Testis (tissue), 2 donors: ENCODE data around the gene BAD.

Source experiments
- POLR2A ChIP-seq: fragments of 450-650 bp; IDR thresholded peaks from one replicate; pipeline ENCODE4 v1.6.1; 2017; ENCODE audit warnings: antibody characterized with exemption, mild to moderate bottlenecking, moderate library complexity
- TF ChIP-seq, protein P1 (sequence below), 3 experiments: fragments of 450-650 bp in 2 of 3; fragments of 200-600 bp in 1 of 3; sonication (generic) in 1 of 3; IDR thresholded peaks; one replicate each; pipeline ENCODE4 v1.5.1; 2016 to 2019; ENCODE audit warnings: antibody characterized with exemption in 3 of 3, mild to moderate bottlenecking in 2 of 3, moderate library complexity in 1 of 3

DNA sequence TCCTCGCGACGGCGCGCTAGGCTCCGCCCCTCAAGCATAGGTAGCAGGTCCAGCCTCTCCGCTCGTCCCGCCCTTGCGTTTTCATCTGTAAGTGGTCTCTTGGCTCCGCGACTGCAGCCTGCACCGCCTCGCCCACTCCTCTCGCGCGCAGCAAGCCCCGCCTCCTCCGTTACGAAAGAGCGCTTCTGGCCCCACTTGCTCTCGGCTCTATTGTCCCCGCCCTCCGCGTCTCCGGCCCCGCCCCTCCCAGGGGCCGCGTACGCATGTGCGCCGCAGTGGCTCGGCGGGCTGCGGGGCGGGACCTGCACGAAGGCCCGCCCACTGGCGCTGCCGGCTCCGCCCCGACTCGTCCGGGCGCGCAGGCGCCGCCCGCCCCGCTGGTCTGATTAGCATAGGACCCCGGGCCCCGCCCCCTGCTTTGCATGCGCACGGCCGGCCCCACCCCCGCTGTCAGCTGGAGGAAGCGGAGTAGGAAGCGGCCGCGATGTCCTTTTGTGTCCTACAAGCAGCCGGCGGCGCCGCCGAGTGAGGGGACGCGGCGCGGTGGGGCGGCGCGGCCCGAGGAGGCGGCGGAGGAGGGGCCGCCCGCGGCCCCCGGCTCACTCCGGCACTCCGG is 20.7 kb upstream of the BAD start, which contains the start of gene ESRRA:
- TF ChIP-seq, protein P1, sequence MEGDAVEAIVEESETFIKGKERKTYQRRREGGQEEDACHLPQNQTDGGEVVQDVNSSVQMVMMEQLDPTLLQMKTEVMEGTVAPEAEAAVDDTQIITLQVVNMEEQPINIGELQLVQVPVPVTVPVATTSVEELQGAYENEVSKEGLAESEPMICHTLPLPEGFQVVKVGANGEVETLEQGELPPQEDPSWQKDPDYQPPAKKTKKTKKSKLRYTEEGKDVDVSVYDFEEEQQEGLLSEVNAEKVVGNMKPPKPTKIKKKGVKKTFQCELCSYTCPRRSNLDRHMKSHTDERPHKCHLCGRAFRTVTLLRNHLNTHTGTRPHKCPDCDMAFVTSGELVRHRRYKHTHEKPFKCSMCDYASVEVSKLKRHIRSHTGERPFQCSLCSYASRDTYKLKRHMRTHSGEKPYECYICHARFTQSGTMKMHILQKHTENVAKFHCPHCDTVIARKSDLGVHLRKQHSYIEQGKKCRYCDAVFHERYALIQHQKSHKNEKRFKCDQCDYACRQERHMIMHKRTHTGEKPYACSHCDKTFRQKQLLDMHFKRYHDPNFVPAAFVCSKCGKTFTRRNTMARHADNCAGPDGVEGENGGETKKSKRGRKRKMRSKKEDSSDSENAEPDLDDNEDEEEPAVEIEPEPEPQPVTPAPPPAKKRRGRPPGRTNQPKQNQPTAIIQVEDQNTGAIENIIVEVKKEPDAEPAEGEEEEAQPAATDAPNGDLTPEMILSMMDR (IDR thresholded peaks at IDR 0.05), result no peak
- TF ChIP-seq POLR2A, result peak; percentile 26
